Lower leg skin (tissue), 4 donors: ENCODE measurements around the gene COG8. TPM values are rescaled to one million over a fixed set of nuclear protein-coding genes. Genes with fewer than 3 reads are reported as not detected.
"Not testable (repeated sequence)": the region's sequence is repeated elsewhere in the genome, so short reads cannot be mapped to it uniquely, and the experiment has no call there.

ENCODE experiments used
- DNase-seq, 2 donors: peaks; one replicate each; pipeline ENCODE4 v3.0.0-alpha.2; 2019; ENCODE audit warnings: low spot score in 2 of 2
- H3K4me3 ChIP-seq: fragments of 200-600 bp; sonication (generic); 2 replicates; pipeline ENCODE4 v1.5.1; 2017; ENCODE audit warnings: mild to moderate bottlenecking, low read depth; ENCODE audit not compliant: poor library complexity, severe bottlenecking
- CTCF ChIP-seq, 3 donors: fragments of 450-650 bp; IDR thresholded peaks; one replicate each; pipeline ENCODE4 v1.5.1; 2016; ENCODE audit warnings: antibody characterized with exemption in 3 of 3, mild to moderate bottlenecking in 3 of 3, moderate library complexity in 2 of 3
- POLR2A ChIP-seq, 2 donors: fragments of 450-650 bp; IDR thresholded peaks; one replicate each; pipeline ENCODE4 v1.6.1; 2016 to 2017; ENCODE audit warnings: antibody characterized with exemption in 2 of 2, mild to moderate bottlenecking in 1 of 2, moderate library complexity in 1 of 2
- WGBS, 2 donors: methylation state at CpG; one replicate each; pipeline ENCODE4 v1.1.5; 2018; 5-methylcytosine and 5-hydroxymethylcytosine counted together
- intact Hi-C: fragments of 100-400 bp; cut with DNase I; formaldehyde crosslinking; loops from one replicate; pipeline ENCODE4 v1.15.0; 2023; ENCODE audit warnings: low total_unique reads
- total RNA-seq, 4 donors: library from RNA; depleted of rRNA; stranded (reverse); fragments of >200 nt; gene quantifications; one replicate each; pipeline ENCODE4 v1.1.0, GENCODE V29; 2016

Gene COG8
- total RNA-seq, 4 donors from 2014 or later, result 40.8 to 57.8 (median 47.6) TPM

- intact Hi-C loops, result no loop called here
- TF ChIP-seq POLR2A (IDR thresholded peaks at IDR 0.05) (no peak), CTCF (IDR thresholded peaks at IDR 0.05) (no peak)
- 91 to 96% methylated on average over 4 of the region's 4 CpGs for WGBS, 2 donors
Observed at GRCh38 chr16:69302301-69302700, 37.1 kb downstream of the COG8 start.

DNA sequence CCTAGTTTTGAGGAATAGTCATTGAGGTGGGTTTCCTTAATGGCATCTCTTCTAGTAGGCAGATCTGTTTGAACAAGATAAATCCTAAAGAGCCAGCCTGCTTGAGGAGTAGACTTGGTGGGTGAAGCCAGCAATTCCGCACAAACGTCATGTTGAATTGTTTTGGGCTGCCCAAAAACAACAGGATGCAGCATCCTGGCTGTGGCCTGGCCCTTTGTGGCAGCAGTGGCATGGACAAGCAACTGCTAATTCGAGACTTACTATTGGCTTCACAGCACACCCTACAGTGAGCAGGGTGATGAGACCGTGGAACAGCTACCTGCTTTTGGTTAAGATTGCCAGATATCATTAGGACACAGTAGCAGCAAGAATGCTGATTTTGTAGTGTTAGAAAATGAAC, 37.5 kb downstream of the COG8 start:
- intact Hi-C loops, result no loop called here
- peak in 1 of 2 donors; percentile 45 for DNase-seq
- TF ChIP-seq POLR2A (IDR thresholded peaks at IDR 0.05) (no peak), CTCF (IDR thresholded peaks at IDR 0.05) (no peak)
- WGBS, 2 donors, result 78 to 87% methylated on average over 4 of the region's 4 CpGs
- H3K4me3 ChIP-seq, result no peak overlapping the region

More at GRCh38 chr16:69302301-69302700, 37.1 kb downstream of the COG8 start:
- no peak overlapping the region for H3K4me3 ChIP-seq
- DNase-seq, result peak in 1 of 2 donors; percentile 34

DNA sequence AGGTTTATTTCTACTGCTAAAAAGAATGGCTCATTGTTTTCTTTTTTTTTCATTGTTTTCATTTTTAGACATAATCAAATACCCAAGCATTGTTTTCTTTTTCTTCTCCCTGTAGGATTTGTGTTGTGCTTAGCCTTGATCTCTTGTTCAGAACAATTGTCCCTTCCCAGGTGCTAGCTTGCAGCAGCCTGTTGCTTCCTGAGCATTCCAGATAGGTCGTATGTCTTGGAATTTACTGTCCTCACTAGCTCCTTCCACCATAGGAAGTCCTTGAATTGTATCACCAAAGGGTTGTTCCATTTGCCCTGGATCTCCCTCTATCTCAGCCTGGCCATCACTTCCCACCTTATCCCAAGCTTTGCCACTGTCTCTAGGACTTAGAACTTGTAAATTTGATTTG, 38.2 kb downstream of the COG8 start:
- intact Hi-C loops, result no loop called here
- WGBS, 2 donors, result 50% methylated on average over 1 of the region's 1 CpG
- H3K4me3 ChIP-seq, result no peak overlapping the region
- no peak for DNase-seq
- TF ChIP-seq CTCF (IDR thresholded peaks at IDR 0.05) (no peak), POLR2A (IDR thresholded peaks at IDR 0.05) (no peak)

- 91 to 96% methylated on average over 4 of the region's 4 CpGs for WGBS, 2 donors
- H3K4me3 ChIP-seq, result no peak overlapping the region
- intact Hi-C loops, result no loop called here
- no peak for TF ChIP-seq CTCF (IDR thresholded peaks at IDR 0.05)
- no peak for TF ChIP-seq POLR2A (IDR thresholded peaks at IDR 0.05)
- no peak for DNase-seq
Observed at GRCh38 chr16:69298261-69298660, 41.1 kb downstream of the COG8 start.

DNA sequence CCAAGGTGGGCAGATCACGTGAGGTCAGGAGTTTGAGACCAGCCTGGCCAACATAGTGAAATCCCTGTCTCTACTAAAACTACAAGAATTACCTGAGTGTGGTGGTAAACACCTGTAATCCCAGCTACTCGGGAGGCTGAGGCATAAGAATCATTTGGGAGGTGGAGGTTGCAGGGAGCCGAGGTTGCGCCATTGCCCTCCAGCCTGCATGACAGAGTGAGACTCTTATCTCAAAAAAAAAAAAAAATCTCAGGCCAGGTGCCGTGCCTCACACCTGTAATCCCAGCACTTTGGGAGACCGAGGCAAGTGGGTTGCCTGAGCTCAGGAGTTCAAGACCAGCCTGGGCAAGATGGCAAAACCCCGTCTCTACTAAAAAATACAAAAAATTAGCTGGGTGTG, 42.6 kb downstream of the COG8 start:
- H3K4me3 ChIP-seq, DNase-seq, intact Hi-C loops: not testable (repeated sequence)
- 93 to 94% methylated on average over 7 of the region's 7 CpGs for WGBS, 2 donors

- 61 to 73% methylated on average over 1 of the region's 1 CpG for WGBS, 2 donors
- TF ChIP-seq POLR2A (IDR thresholded peaks at IDR 0.05) (no peak), CTCF (IDR thresholded peaks at IDR 0.05) (no peak)
- no peak overlapping the region for H3K4me3 ChIP-seq
- intact Hi-C loops, result no loop called here
- no peak for DNase-seq
Observed at GRCh38 chr16:69294051-69294450, 45.3 kb downstream of the COG8 start.
